Activated naive CD4-positive, alpha-beta T cell treated with anti-CD3 and anti-CD28 coated beads, Interleukin-2, amount 10 ng/mL, durations not matched to agents 7 days and 5 days (primary cell): Measurements from ENCODE around the gene PFKP.
A peak's percentile ranks its signal among the peaks of the same experiment; 100 is the strongest.

Source experiments
- CTCF ChIA-PET: fragments of 350-600 bp; sonication (Branson Sonifier 250); formaldehyde crosslinking; loops from one replicate; lab custom pipeline; 2021; ENCODE audit warnings: antibody characterized with exemption; lab: Charles Lee
- DNase-seq: peaks from one replicate; pipeline ENCODE4 v3.0.0-alpha.2; 2020
- H3K27ac Mint-ChIP-seq: one replicate; pipeline ENCODE4 v1.8.0; 2021; ENCODE audit warnings: mild to moderate bottlenecking, moderate library complexity, mixed read lengths
- H3K27me3 Mint-ChIP-seq: one replicate; pipeline ENCODE4 v1.8.0; 2021; ENCODE audit warnings: mild to moderate bottlenecking, mixed read lengths
- H3K36me3 Mint-ChIP-seq: one replicate; pipeline ENCODE4 v1.8.0; 2021; ENCODE audit warnings: mixed read lengths
- H3K4me1 Mint-ChIP-seq: one replicate; pipeline ENCODE4 v1.8.0; 2021; ENCODE audit warnings: mixed read lengths
- H3K4me3 Mint-ChIP-seq: one replicate; pipeline ENCODE4 v1.8.0; 2021; ENCODE audit warnings: mild to moderate bottlenecking, moderate library complexity, mixed read lengths
- H3K9me3 Mint-ChIP-seq: one replicate; pipeline ENCODE4 v1.8.0; 2021; ENCODE audit warnings: mixed read lengths

PFKP gene

DNA sequence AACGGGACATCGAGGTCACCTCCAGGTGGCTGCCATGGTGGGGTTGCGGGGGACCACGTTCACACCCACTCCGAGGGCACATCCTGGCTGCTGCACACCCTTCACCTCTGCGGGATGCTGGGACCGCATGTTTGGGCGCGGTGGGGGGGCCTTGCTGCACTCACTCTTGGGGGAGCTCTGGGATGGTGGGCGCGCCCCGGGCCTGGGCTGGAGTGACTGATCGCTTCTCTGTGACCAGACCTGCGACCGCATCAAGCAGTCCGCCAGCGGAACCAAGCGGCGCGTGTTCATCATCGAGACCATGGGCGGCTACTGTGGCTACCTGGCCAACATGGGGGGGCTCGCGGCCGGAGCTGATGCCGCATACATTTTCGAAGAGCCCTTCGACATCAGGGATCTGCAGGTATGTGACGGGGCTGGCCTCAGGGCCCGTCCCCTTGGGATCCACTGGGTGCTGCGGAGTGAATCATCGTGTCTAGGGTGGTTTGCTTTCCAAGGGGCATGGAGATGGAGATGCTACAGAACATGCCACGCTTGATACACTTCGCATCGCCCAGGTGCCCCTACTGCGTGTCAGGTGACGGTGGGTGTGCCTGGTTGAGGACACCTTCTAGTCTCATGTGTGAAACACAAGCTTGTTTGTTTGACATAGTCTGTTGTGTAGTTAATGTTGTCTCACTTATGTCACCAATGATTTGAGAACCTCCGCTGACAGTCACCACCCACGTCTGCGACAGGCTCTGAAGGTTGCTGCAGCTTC, 62.4 kb downstream of the PFKP start:
- Mint-ChIP-seq H3K9me3 (no peaks in the 10 kb centered on the region), H3K27ac (no peak overlapping the region), H3K27me3 (no peaks in the 10 kb centered on the region), H3K4me1 (no peaks in the 10 kb centered on the region), H3K36me3 (peaks cover 70% of the 10 kb centered on the region), H3K4me3 (no peak overlapping the region)
- CTCF ChIA-PET: interaction anchor here (0.5 kb wide), 1 partner anchor 1568 kb away, joined by 3 read pairs; no protein-coding TSS in a partner anchor
- DNase-seq: no peak

DNA sequence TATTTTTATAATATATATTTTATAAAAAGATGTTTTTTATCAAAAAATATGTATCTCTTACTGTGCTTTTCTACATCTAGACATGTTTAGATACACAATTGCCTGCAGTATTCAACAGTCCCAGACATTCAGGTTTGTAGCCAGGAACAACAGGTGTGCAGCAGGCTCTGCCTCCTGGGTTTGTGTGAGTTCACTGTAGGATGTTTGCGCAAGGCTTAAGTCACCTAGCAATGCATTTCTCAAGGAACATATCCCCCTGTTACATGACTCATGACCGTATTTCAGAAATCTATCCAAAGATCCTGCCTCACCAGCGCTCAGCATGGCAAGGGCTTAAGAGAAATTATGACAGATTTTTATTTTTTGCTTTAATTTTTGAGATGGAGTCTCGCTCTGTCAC, 63.8 kb downstream of the PFKP start:
- Mint-ChIP-seq H3K36me3 (peaks cover 68% of the 10 kb centered on the region), H3K9me3 (no peaks in the 10 kb centered on the region), H3K4me1 (no peaks in the 10 kb centered on the region), H3K27ac (peak overlapping the region; percentile 73), H3K27me3 (no peaks in the 10 kb centered on the region), H3K4me3 (no peak overlapping the region)
- no peak for DNase-seq
- CTCF ChIA-PET: no interaction called here

DNA sequence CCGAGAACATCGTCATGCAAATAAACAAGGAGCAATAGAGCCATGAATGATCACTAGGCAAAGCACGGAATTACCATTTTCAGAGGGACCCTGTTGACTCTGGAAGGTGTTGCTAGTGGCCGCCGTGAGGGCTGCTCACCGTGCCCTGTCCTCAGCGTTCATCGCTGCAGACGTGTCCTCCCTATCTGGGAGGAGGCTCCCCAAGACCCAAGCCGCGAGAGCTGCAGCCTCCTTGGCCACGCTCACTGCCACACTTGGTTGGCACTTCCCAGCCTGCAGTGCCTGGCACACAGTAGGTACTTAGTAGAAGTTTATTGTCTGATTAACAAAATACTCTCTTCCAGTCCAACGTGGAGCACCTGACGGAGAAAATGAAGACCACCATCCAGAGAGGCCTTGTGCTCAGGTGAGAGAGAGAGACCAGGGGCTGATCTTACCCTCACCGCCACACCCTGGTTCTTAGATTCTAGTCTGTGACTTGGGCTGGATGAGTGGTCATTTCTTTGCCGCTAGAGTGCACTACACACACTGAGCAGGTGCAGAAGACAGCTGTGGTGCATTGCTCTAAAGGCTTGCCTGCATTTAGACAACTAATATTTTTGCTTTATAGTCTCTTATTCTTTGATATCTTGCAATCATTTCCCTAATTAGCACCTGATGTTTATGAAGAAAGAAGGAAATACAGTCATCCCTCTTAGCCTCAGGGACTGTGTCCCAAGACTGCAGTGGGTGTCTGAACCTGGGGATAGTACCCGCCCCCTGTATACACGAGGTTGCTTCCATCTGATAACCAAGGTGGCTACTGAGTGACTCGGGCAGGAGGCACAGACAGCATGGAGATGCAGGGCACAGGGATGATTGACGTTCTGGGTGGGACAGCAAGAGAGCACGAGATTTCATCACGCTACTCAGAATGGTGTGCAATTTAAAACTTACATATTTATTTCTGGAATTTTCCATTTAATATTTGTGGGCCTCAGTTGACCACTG, 65.0 kb downstream of the PFKP start:
- Mint-ChIP-seq H3K9me3 (no peaks in the 10 kb centered on the region), H3K4me1 (no peaks in the 10 kb centered on the region), H3K4me3 (no peak overlapping the region), H3K36me3 (peaks cover 72% of the 10 kb centered on the region), H3K27ac (no peak overlapping the region), H3K27me3 (no peaks in the 10 kb centered on the region)
- CTCF ChIA-PET: no interaction called here
- no peak for DNase-seq

DNA sequence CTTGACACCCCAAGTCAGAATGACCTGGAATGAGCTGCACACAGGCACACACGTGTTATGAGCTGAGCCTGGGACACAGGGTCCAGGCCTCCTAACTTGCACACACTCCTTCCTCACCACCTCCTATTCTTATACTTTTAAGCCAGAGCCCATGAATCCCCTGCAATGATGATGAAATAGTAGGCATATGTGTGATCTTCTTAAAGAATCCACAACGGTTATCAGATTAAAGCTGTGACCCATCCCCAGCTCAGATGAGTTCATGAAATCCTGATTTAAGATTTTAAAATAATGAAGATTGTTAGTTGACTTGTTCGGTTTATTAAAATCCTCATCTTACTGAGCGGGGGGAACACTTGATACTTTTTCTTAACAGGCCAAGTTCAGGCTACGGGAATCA, 66.6 kb downstream of the PFKP start:
- peak overlapping the region; percentile 80 for H3K27ac Mint-ChIP-seq
- peaks cover 74% of the 10 kb centered on the region for H3K36me3 Mint-ChIP-seq
- CTCF ChIA-PET: interaction anchor here (0.7 to 1.2 kb wide), 2 partner anchors 13 to 287 kb away, joined by 3 to 4 read pairs; no protein-coding TSS in a partner anchor

DNA sequence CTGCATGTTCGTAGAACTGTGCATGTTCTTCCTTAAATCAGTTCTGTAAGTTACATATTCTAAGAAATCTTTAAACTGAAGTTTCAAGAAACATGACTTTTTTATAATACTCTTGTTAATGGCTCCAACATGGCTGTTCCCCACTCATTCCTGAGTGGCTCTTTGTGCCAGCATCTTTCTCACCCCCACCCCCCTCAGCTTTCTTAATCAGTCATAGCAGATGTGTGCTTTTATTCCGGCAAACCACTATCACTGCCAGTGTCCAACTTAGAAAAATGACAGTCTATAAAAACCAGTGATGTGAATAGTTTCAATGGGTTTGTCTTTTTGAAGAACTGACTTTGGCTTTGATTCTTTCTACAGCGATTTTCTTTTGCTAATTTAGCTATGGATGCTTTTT, 67.7 kb downstream of the PFKP start:
- CTCF ChIA-PET: no interaction called here

More for the DNA sequence above, 66.6 kb downstream of the PFKP start:
- Mint-ChIP-seq H3K27me3 (no peaks in the 10 kb centered on the region), H3K4me3 (no peak overlapping the region), H3K9me3 (no peaks in the 10 kb centered on the region), H3K4me1 (no peaks in the 10 kb centered on the region)
- no peak for DNase-seq

DNA sequence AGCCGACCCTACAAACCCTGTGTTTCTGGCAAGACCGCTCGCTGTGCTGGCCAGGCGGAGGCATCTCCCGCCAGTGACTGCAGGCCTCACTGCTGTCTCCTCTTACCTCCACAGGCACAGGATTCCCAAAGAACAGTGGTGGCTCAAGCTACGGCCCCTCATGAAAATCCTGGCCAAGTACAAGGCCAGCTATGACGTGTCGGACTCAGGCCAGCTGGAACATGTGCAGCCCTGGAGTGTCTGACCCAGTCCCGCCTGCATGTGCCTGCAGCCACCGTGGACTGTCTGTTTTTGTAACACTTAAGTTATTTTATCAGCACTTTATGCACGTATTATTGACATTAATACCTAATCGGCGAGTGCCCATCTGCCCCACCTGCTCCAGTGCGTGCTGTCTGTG, 69.0 kb downstream of the PFKP start:
- peaks cover 80% of the 10 kb centered on the region for H3K36me3 Mint-ChIP-seq
- no peak for DNase-seq

More for the DNA sequence above, 67.7 kb downstream of the PFKP start:
- no peaks in the 10 kb centered on the region for H3K9me3 Mint-ChIP-seq
- H3K36me3 Mint-ChIP-seq: peaks cover 77% of the 10 kb centered on the region
- no peak overlapping the region for H3K27ac Mint-ChIP-seq
- H3K4me3 Mint-ChIP-seq: no peak overlapping the region
- H3K27me3 Mint-ChIP-seq: no peaks in the 10 kb centered on the region
- DNase-seq: no peak
- no peaks in the 10 kb centered on the region for H3K4me1 Mint-ChIP-seq

DNA sequence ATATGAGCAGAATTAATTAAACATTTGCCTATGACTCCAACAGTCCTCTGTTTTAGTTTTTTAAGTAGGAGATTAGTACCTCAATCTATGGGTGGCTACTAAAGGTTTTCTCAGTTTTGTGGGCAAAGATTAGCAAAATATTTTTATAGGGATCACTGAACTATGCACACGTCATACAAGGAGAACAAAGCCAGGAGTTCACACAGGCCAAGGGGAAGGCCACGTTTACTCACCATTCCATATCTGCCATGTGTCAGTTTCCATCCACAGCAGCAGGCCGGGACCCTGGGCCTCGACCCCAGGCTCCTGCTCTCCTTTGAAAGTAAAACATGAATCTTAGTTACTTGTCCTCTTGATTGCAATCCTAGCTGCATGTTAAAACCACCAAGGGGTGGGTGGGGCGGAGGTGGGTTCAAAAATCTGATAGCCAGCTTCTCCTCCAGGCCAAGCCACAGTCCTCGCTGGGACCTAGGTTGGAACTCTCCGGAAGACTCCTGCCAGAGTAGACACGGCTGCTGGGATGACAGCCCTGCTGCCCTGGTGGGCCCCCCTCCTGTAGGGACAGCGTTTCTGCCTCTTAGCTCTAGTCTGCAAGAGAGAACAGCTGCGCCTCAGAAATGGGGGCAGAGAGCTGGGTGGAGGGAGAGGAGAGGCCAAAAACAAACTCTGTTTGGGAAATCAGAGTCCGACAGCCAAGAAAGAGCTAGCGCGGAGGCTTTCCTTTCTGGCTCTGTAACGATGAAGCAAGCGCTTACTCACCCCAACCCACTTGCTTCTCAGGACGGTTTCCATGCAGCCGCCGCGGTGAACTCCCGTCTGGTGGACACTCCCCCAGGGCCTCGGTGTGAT, 69.6 kb downstream of the PFKP start:
- no peak overlapping the region for H3K4me3 Mint-ChIP-seq
- H3K36me3 Mint-ChIP-seq: peaks cover 79% of the 10 kb centered on the region
- peak overlapping the region; percentile 37 for H3K27ac Mint-ChIP-seq
- CTCF ChIA-PET: no interaction called here
- no peaks in the 10 kb centered on the region for H3K27me3 Mint-ChIP-seq
- no peaks in the 10 kb centered on the region for H3K9me3 Mint-ChIP-seq
- DNase-seq: no peak
- no peaks in the 10 kb centered on the region for H3K4me1 Mint-ChIP-seq

More for the DNA sequence above, 69.0 kb downstream of the PFKP start:
- CTCF ChIA-PET: no interaction called here
- Mint-ChIP-seq H3K4me3 (no peak overlapping the region), H3K27me3 (no peaks in the 10 kb centered on the region), H3K4me1 (no peaks in the 10 kb centered on the region), H3K9me3 (no peaks in the 10 kb centered on the region), H3K27ac (no peak overlapping the region)

DNA sequence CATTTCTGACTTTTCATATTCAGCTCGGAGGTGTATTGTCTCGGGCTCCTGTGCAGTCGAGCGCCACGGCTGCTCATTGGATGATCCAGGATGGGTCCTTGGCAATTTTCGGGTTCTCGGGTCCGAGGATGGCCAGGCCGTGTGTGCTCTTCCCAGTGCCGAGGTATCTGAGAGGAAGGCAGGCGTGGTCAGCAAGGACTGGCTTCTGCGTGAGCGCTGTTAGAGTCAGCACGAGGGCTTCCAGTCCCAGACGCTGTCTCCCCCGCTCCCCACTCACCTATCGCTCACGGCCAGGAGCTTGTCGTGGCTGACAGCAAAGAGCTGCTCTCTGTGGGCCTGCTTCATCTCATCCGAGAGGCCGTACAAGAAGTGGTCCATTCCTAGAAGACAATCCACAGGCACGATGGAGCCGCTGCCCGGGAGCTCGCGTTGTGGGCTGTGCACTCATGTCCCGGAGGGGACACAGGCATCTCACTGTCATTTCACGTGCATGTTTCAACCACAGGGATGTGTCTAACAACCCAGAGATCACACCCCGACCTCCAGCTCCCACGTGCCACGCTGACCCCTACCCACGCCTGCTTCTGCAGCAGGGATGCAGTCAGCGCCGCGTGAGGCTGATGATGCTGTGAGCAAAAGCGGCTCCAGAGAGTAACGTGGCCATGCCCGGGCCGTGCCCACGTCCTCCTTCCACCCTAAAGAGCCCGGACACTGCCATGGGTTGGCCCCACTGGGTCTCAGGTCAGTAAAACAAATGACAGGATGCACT, 70.8 kb downstream of the PFKP start:
- Mint-ChIP-seq H3K4me1 (no peaks in the 10 kb centered on the region), H3K4me3 (no peak overlapping the region), H3K27me3 (no peaks in the 10 kb centered on the region), H3K27ac (no peak overlapping the region), H3K9me3 (no peaks in the 10 kb centered on the region), H3K36me3 (peaks cover 74% of the 10 kb centered on the region)
- CTCF ChIA-PET: no interaction called here
- no peak for DNase-seq

DNA sequence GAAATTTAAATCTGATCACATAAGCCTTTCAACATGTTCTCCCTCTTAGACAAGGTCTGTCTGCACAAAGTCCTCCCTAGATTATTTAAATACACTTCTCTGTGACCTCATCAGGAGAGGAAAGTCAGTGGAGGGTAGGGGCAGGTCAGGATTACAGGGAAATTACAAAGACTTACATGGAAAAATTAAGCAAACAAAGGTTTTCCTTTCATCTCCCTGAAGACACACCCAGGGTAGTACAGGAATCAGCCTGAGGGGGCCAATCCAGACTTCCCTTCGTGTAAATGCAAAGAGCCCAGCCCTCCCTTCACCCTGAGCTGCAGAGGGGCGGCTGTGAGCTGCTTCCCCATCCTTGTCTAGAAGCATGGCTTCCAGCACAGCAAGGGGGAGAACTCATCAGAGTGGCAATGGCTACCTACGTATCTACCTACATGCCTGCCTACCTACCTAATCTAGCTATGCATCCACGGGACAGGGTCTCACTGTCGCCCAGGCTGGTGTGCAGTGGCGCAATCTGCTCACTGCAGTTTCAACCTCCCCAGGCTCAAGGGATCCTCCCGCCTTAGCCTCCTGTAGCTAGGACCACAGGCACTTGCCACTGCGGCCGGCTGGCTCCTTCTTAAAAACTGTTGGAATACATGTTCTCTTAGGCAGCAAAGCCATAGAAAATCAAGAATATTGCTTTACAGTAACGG, 72.0 kb downstream of the PFKP start:
- H3K27me3 Mint-ChIP-seq: no peaks in the 10 kb centered on the region
- no peak for DNase-seq
- no peak overlapping the region for H3K4me3 Mint-ChIP-seq
- no peaks in the 10 kb centered on the region for H3K4me1 Mint-ChIP-seq
- CTCF ChIA-PET: no interaction called here
- no peaks in the 10 kb centered on the region for H3K9me3 Mint-ChIP-seq
- peaks cover 76% of the 10 kb centered on the region for H3K36me3 Mint-ChIP-seq
- no peak overlapping the region for H3K27ac Mint-ChIP-seq

DNA sequence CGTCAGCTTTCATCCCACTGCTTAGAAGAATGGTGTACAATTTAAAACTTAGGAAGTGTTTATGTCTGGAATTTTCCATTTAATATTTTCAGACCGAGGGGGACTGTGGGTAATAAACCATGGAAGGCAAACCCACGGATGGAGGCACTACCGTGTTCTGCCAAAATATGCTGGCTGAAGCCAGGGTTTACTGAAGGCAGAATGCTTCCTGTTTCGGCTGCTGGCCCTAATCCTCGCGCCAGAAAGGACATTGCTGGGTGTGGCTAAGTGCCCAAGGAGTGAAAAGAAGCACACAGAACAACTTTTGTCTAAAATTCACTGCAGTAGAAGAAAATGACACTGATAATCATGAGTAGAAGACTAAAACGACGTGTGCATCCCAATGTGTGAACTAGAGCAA, 72.9 kb downstream of the PFKP start:
- CTCF ChIA-PET: no interaction called here
- peaks cover 70% of the 10 kb centered on the region for H3K36me3 Mint-ChIP-seq

DNA sequence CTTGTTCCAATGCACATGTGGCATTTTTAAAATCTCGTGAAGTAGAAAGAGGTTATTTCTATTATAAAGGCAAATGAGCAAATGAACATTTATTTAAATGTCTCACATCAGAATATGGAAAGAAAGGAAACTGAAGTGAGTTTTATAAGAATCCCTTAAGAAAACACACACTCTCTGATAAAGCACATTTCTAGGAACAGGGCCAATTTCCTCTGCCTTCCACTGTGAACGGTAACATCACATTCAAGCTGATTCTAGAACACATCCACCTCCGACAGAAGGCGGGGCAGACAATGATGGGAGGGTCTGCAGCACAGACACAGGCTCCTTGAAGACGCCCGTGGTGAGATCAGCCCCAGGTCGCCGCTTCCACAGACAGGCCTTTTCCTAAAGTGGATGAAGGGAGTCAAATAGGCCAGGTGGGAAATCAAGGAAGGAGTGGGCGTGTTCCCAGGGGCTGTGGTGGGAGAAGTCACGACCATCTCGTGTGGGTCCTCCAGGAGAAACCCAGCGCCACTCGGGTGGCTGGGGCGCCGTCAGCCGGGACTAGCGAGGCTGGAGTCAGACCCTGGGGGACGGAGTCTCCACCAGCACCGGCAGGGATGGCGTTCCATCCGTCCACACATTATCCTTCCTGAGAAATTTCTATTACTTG, 74.1 kb downstream of the PFKP start:
- Mint-ChIP-seq H3K27ac (peak overlapping the region; percentile 33), H3K4me3 (no peak overlapping the region), H3K9me3 (no peaks in the 10 kb centered on the region), H3K36me3 (peaks cover 66% of the 10 kb centered on the region), H3K4me1 (no peaks in the 10 kb centered on the region), H3K27me3 (no peaks in the 10 kb centered on the region)
- CTCF ChIA-PET: no interaction called here
- DNase-seq: no peak

More for the DNA sequence above, 72.9 kb downstream of the PFKP start:
- Mint-ChIP-seq H3K4me1 (no peaks in the 10 kb centered on the region), H3K9me3 (no peaks in the 10 kb centered on the region), H3K27me3 (no peaks in the 10 kb centered on the region), H3K27ac (no peak overlapping the region), H3K4me3 (no peak overlapping the region)
- DNase-seq: no peak

DNA sequence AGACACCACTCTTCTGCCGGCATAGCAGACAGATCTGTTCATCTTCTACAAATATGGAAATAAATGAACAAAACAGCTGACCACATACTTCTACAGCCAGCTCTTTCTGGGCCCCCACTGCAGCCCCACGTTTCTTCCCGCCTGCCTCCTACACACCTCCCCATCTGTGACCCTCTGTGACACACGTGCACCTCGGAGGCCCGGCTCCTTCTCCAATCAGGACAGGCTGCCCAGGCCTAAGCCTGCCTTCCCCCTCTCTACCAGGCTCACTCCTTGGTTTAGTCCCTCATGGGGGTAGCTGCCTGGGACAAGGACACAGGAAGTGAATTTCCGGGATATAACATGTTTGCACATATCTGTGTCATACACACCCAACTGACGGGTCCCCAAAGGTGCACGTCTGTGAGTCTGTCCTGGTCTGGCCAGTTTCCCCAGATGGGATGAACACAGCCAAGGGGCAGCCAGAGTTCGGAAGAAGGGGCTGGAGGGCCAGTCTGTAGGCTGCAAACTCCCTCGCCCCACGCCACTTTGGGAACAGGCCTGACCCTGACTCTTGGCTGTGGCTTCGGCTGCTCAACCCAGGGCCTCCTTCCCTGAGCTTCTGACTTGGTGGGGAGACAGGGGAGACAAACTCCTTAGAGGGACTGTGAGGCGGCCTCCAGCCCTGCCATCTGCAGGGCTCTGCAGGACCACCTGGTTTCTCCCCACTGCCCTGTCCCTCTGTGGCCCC, 75.0 kb downstream of the PFKP start:
- Mint-ChIP-seq H3K27ac (peak overlapping the region; percentile 21), H3K27me3 (no peaks in the 10 kb centered on the region), H3K9me3 (no peaks in the 10 kb centered on the region), H3K4me1 (no peaks in the 10 kb centered on the region), H3K4me3 (no peak overlapping the region), H3K36me3 (peaks cover 68% of the 10 kb centered on the region)
- CTCF ChIA-PET: no interaction called here
- no peak for DNase-seq
